Omental fat pad (tissue), 4 donors: ENCODE results near the gene CD4. TPM values are rescaled to one million over a fixed set of nuclear protein-coding genes. Genes with fewer than 3 reads are reported as not detected.

ENCODE experiments used
- ATAC-seq: fragments of 150-250 bp; one replicate; pipeline ENCODE4 v1.9.1; 2016; ENCODE audit warnings: mild to moderate bottlenecking, moderate library complexity; ENCODE audit not compliant: low FRiP score
- DNase-seq: peaks from one replicate; pipeline ENCODE4 v3.0.0-alpha.2; 2019; ENCODE audit warnings: low spot score
- CTCF ChIP-seq, 3 donors: fragments of 450-650 bp; IDR thresholded peaks; one replicate each; pipeline ENCODE4 v1.5.1; 2016 to 2017; ENCODE audit warnings: antibody characterized with exemption in 3 of 3, mild to moderate bottlenecking in 3 of 3, moderate library complexity in 2 of 3
- total RNA-seq, 4 donors: library from RNA; depleted of rRNA; stranded (reverse); fragments of >200 nt; gene quantifications; one replicate each; pipeline ENCODE4 v1.1.0, GENCODE V29; 2016

The CD4 gene
- total RNA-seq, 4 donors from 2014 or later = 19.7 to 26.5 (median 21.8) TPM

- no peak for DNase-seq
- TF ChIP-seq CTCF (IDR thresholded peaks at IDR 0.05) = no peak
- no peak for ATAC-seq
These were observed 51.6 kb downstream of the CD4 start, which contains the start of gene GNB3 for GRCh38 chr12:6840761-6841515. TSS of gene GNB3 (plus strand) at chr12:6840925. CDS start at chr12:6841288, 363 bp downstream.

DNA sequence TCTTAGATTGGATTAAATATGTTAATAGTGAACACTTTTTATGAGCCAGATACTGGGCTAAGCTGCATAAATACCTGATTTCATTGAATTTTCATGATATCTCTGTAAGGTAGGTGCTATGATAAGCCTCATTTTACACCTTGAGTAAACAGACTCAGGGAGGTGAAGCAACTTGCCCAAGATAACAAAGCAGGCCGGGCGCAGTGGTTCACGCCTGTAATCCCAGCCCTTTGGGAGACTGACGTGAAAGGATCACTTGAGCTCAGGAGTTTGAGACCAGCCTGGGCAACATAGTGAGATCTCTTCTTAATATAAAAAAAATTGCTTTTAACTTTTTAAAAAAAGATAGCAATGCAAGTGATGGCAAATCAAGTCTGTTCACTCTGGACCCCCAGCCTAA is 52.7 kb downstream of the CD4 start:
- ATAC-seq = no peak
- TF ChIP-seq CTCF (IDR thresholded peaks at IDR 0.05) = no peak
- no peak for DNase-seq

- no peak for TF ChIP-seq CTCF (IDR thresholded peaks at IDR 0.05)
- no peak for DNase-seq
- ATAC-seq = no peak
These were observed 54.0 kb downstream of the CD4 start for GRCh38 chr12:6843118-6843902.

DNA sequence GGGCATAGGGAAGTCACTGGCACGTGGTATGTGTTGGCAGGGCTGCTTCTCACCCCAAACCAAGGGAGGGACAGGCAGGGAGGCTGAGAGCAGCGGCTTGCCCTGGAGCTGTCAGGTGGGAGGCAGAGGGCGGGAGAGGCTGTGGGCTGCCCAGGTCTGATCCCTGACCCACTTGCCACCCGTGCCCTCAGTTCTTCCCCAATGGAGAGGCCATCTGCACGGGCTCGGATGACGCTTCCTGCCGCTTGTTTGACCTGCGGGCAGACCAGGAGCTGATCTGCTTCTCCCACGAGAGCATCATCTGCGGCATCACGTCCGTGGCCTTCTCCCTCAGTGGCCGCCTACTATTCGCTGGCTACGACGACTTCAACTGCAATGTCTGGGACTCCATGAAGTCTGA is 56.1 kb downstream of the CD4 start:
- ATAC-seq (no peak), DNase-seq (no peak)
- no peak for TF ChIP-seq CTCF (IDR thresholded peaks at IDR 0.05)

GRCh38 chr12:6846316-6846869 is 57.1 kb downstream of the CD4 start:
- DNase-seq = no peak
- TF ChIP-seq CTCF (IDR thresholded peaks at IDR 0.05) = no peak
- no peak for ATAC-seq

GRCh38 chr12:6847676-6848075 is 58.3 kb downstream of the CD4 start:
- no peak for DNase-seq
- TF ChIP-seq CTCF (IDR thresholded peaks at IDR 0.05) = no peak
- ATAC-seq = no peak
